Activated T-helper 1 cell treated with Interleukin-2 at 50 U/mL for 16 hours (primary cell): ENCODE data around the gene MGMT.
A peak's percentile ranks its signal among the peaks of the same experiment; 100 is the strongest.

Experiments used
- DNase-seq: peaks from one replicate; pipeline ENCODE4 v3.0.0-alpha.2; 2020; ENCODE audit warnings: low read depth

Gene MGMT

DNA sequence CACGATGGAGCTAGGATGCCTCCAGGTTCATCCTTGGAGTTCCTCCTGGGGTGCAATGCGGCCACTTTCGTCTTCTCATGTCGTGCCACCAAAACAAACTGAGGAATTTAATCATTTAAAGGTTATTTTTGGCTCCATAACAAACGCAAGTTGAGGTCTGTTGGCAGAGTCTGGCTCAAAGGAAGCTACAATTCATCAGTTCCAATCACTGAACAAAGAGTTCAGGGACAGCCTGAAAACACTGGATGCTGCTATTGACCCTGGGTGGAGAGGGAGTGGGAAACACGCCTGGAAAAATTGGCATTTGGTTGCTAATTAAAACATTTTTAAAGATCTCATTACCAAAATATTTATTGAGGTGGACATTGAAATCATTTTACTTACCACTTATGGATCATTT lies 11.4 kb upstream of the MGMT start:
- DNase-seq = no peak

- DNase-seq = no peak
Observed at GRCh38 chr10:129459762-129460539, 7.1 kb upstream of the MGMT start.

DNA sequence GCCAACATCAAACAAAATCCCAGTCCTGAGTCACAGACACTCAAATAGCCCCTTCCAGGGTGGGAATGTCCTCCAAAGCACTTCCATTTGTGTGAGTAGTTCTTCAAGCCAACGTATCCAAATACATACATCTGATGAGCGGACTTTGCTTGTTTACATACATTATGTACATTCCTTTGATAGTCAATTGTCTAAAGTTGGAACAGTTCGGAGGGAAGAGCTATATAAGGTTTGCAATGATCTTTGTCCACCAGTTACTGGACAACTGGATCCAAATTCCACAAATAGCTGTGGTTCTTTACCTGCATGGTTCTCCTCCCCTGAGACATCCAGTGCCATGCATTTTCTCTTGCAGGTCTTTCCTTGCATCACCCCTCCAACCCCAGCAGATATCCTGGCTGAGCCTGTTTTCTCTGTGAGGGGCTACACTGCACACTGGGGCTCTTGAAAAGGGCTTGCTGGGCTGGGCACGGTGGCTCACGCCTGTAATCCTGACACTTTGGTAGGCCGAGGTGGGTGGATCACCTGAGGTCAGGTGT lies 4.7 kb upstream of the MGMT start:
- DNase-seq = no peak

- no peak for DNase-seq
Observed at GRCh38 chr10:129464251-129464650, 2.8 kb upstream of the MGMT start.

- no peak for DNase-seq
Observed at GRCh38 chr10:129465796-129466702, 992 bp upstream of the MGMT start.

DNA sequence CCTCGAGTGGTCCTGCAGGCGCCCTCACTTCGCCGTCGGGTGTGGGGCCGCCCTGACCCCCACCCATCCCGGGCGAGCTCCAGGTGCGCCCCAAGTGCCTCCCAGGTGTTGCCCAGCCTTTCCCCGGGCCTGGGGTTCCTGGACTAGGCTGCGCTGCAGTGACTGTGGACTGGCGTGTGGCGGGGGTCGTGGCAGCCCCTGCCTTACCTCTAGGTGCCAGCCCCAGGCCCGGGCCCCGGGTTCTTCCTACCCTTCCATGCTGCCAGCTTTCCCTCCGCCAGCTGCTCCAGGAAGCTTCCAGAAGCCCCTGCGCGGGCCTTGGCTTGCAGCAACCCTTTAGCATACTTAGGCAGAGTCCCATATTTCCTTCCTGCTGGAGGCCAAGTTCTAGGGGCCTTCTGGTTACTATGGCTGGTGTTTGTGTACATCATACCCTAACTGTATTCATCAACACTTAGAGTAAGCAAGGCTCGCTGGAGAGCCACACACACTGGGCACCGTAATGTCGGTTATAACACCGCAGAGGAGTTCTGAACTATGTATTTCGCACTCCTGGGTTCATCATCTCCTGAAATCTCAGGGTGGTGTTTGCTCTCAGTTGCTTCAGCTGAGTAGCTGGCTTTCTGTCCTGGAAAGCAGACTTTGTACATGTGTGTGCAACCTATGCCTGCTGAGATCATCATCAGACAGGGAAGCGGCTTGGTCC lies 471 bp downstream of the MGMT start:
- peak; percentile 5 for DNase-seq

DNA sequence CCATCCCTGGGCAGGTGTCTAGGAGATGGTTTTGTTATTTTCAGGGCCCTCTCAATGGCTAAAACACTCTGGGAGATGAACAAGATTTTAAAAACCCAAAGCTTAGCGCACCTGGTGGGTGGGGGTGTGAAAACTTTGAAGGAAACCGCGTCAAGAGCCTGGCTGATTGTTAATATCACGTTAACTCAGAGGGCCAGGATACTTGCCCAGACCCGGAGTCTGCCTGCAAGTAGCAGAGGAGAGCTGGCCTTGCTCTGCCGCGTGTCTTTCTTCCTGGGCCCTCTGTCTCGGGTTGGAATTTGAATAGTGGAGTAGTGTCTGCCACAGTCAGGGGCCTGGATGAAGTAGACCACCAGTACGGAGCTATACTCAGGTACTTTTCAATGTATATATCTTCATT lies 1.1 kb downstream of the MGMT start:
- no peak for DNase-seq

DNA sequence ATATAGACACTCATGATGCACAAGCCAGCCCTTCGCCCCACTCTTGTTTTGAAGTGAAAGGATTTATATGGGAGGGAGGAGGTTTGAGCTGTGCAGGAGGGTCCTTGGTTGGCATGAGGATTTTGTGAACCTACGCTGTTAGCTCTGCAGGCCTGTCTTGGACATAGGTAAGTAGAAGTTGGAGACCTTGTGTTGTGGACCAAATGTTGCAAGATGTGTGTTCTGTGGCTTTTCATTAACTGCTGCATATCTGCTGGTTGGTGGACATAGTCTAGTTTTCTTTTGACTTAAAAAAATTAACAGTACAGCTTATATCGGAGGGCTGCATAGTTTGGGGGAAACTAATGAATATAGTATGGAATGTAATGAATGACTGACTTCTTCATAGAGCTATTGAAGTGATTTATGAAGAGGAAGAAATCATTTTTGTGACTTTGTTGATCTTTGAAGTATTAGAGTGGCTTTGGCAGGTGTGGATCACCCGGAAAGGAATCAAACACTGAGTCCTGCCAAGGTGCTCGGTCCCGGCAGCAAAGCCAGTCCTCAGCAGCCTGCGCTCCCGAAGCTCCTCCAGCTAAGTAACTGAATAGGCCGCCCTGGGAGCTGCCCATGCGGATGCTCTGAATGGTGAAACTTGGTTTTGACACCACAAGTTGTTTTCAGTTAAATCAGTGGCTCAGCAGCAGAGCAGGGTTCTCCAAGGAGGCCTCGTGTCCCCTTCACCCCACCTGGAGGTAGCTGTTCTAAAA lies 3.2 kb downstream of the MGMT start:
- DNase-seq = no peak

- DNase-seq = no peak
Observed at GRCh38 chr10:129471447-129472175, 4.6 kb downstream of the MGMT start.

DNA sequence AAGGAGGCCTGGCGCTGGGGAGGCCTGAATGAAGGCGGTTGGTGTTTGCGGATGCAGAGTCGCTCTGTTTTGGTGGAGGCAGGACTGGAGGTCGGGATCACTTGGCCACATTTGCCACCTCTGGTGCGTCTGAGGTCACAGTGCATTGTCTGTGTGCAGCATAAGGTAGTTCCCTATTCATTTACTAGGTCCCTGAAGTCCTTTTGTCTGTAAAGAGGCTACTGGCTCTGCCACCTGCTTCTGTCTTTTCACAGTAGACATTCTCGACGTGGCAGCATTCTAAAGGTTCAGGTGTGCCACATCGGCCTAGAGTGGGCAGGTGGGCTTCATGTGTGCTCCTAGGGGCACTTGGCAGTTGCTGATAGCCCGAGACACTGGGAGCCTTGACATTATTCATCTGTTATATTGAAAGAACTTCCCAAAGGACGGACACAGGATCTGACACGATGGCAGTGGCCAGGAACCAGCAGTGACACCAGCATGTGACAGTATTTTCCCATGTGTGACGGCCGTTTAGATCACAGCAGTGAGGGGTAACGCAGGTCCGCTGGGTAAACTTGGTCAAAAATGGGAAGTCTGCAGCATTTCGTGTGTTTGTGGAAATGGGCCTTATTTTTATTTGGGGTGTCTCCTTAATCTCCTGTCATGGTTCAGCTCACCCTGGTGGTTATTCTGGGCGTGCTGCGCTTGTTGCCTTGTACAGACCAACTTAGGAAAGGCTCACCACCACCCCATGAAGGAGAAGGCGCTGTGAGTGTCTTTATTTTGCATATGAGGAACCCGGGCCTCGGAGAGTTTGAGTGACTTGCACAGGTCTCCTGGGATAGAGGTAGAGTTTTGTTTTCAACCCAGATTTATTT lies 5.9 kb downstream of the MGMT start:
- no peak for DNase-seq

- DNase-seq = no peak
Observed at GRCh38 chr10:129474642-129475041, 7.6 kb downstream of the MGMT start.

GRCh38 chr10:129476431-129476830 lies 9.4 kb downstream of the MGMT start:
- no peak for DNase-seq

- DNase-seq = no peak
Observed at GRCh38 chr10:129477051-129477450, 10.0 kb downstream of the MGMT start.

DNA sequence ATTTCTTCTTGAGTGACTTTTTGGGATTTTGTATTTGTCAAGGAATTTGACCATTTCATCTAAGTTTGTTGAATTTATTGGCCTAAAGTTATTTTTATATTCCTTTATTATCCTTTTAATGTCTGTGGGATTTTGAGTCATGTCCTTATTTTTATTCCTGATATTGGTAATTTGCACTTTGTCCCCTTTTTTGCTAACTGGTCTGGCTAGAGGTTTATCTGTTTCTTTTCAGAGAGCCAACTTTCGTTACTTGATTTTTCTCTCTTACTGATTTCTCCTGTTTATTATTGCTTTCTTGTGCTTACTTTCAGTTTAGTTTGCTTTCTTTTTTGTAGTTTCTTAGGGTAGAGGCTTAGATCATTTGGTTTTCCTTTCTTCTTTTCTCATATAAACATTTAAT lies 14.6 kb downstream of the MGMT start:
- DNase-seq = no peak

- DNase-seq = no peak
Observed at GRCh38 chr10:129483430-129484010, 16.5 kb downstream of the MGMT start.

DNA sequence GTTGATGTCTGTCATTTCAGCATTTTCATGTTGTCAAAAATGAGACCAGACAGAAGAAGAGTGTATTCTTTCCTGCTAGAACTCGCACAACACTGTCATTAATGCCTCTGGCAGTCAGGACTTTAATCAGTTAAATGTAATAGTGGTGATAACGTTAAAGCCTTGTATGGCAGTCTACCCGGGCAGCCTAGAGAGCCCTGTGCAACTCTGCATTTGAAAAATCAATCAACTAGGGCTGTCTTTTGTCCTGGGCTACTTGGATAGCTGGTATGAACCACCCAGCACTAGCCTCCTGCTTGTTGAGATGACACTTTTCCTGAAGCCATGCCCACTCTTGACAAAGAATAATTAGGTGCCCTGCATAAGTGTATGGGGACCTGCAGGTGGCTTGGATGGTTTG lies 19.8 kb downstream of the MGMT start:
- DNase-seq = no peak

DNA sequence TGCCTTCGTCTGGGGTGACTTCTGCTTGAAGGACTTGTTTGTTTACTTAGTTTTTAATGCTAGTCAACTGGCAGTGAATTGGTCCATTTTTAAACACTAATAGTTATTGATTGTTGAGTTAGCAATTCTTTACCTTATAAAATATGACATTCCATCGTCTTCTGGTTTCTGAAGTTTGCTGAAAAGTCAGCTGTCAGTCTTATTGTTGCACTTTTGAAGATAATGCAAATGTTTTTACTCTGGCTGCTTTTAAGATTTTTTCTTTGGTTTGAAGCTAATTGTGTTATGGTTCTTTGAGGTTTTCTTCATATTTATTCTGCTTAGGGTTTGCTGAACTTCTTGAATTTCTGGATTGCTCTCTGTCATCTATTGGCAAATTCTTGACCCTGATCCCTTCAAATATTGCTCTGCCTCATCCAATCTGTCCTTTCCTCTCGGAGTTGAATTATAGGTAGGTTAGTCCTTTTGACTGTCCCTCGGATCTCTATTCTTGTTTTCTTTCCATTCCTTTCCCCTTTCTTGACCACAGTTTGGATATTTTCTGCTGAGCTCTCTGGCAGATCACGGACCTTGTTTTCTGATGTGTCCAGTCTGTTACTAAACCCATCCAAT lies 24.2 kb downstream of the MGMT start:
- no peak for DNase-seq

GRCh38 chr10:129494176-129494575 lies 27.1 kb downstream of the MGMT start:
- no peak for DNase-seq

DNA sequence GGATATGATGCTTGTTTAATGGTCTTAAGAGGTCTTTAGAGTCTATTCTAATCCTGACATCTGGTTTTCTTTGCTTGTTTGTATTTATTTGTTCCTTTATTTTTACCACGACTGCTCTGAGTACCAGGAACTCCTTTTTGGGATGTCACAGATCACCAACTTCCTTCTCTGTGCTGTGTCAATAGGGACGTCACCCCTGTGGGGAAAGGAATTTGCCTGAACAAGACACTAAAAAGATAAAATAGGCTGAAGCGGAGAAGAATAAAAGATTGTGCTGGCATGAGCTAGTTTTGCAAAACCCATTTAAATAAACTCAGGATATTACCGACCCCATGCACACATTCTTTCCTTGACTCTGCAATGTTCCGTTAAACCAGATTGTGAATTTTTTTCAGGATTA lies 27.7 kb downstream of the MGMT start:
- no peak for DNase-seq
